Natural killer cell (primary cell): Measurements from ENCODE around the gene PLIN1. TPM values are rescaled to one million over a fixed set of nuclear protein-coding genes. Genes with fewer than 3 reads are reported as not detected.

ENCODE experiments used
- ATAC-seq, 3 donors: fragments of 150-1000 bp in 2 of 3; fragments of 200-7000 bp in 1 of 3; cut with Tn5 transposase; 1 replicate in 1 of 3; 2 replicates in 2 of 3; pipeline ENCODE4 v1.10.0; 2021; ENCODE audit warnings: mild to moderate bottlenecking in 2 of 3, moderate library complexity in 2 of 3
- DNase-seq, 2 donors: peaks; one replicate each; pipeline versions ENCODE4 v3.0.0 to v3.0.0-alpha.2; 2013 to 2021; ENCODE audit warnings: mixed read lengths in 1 of 2
- H3K27ac ChIP-seq: one replicate; pipeline ENCODE4 v1.5.1; 2013; ENCODE audit warnings: mild to moderate bottlenecking, low read length
- H3K27me3 ChIP-seq: one replicate; pipeline ENCODE4 v1.6.1; 2013; ENCODE audit warnings: low read length; ENCODE audit not compliant: control insufficient read depth, insufficient read depth
- H3K36me3 ChIP-seq: one replicate; pipeline ENCODE4 v1.6.1; 2013; ENCODE audit warnings: low read length; ENCODE audit not compliant: control insufficient read depth, insufficient read depth
- H3K4me1 ChIP-seq: one replicate; pipeline ENCODE4 v1.6.1; 2013; ENCODE audit warnings: low read length; ENCODE audit not compliant: control insufficient read depth, insufficient read depth
- H3K4me3 ChIP-seq: one replicate; pipeline ENCODE4 v1.5.1; 2013; ENCODE audit warnings: low read length
- H3K9me3 ChIP-seq: one replicate; pipeline ENCODE4 v1.6.1; 2013; ENCODE audit warnings: low read length; ENCODE audit not compliant: control insufficient read depth, insufficient read depth
- H3K27ac Mint-ChIP-seq, 2 donors: one replicate each; pipeline ENCODE4 v1.8.0; 2022; ENCODE audit warnings: mild to moderate bottlenecking in 2 of 2, mixed read lengths in 2 of 2, moderate library complexity in 1 of 2
- H3K27me3 Mint-ChIP-seq, 2 donors: one replicate each; pipeline ENCODE4 v1.8.0; 2022; ENCODE audit warnings: low read depth in 2 of 2, mixed read lengths in 2 of 2
- H3K36me3 Mint-ChIP-seq: one replicate; pipeline ENCODE4 v1.8.0; 2022; ENCODE audit warnings: mixed read lengths
- H3K4me1 Mint-ChIP-seq, 2 donors: one replicate each; pipeline ENCODE4 v1.8.0; 2022; ENCODE audit warnings: mixed read lengths in 2 of 2
- H3K4me3 Mint-ChIP-seq: one replicate; pipeline ENCODE4 v1.8.0; 2022; ENCODE audit warnings: mild to moderate bottlenecking, moderate library complexity, mixed read lengths
- H3K9me3 Mint-ChIP-seq, 2 donors: one replicate each; pipeline ENCODE4 v1.8.0; 2022; ENCODE audit warnings: mixed read lengths in 2 of 2
- CTCF ChIP-seq: fragments of 200-600 bp; IDR thresholded peaks from one replicate; pipeline ENCODE4 v1.8.0; 2022; ENCODE audit warnings: antibody characterized with exemption
- WGBS: methylation state at CpG from one replicate; pipeline ENCODE4 v1.1.7; 2013; ENCODE audit warnings: missing lambda C conversion rate; ENCODE audit not compliant: insufficient coverage; 5-methylcytosine and 5-hydroxymethylcytosine counted together
- intact Hi-C: fragments of 100-400 bp; cut with micrococcal nuclease; formaldehyde crosslinking; loops from one replicate; pipeline ENCODE4 v1.14.2; 2022
- total RNA-seq, 4 donors: library from RNA; stranded (reverse); fragments of 120-200 nt in 1 of 4; gene quantifications; one replicate each; pipeline versions ENCODE4 v1.2.3 to v1.2.4, GENCODE V29; 2013 to 2022

Gene PLIN1
- total RNA-seq, 3 donors from 2014 or later (not counting 1 experiment from before 2014, with no cell fraction given) = 0.40 to 0.75 (median 0.66) TPM

GRCh38 chr15:89666184-89666857 lies 12.8 kb downstream of the PLIN1 start:
- Histone ChIP-seq H3K4me1 (peaks cover 8% of the 10 kb centered on the region), H3K27ac (no peak overlapping the region), H3K36me3 (no peaks in the 10 kb centered on the region), H3K27me3 (peaks cover 2% of the 10 kb centered on the region), H3K4me3 (peak overlapping the region; percentile 10), H3K9me3 (no peaks in the 10 kb centered on the region)
- peak overlapping the region; percentile 49 for H3K4me3 Mint-ChIP-seq
- DNase-seq (no peak), ATAC-seq (no peak)
- no peaks in the 10 kb centered on the region for H3K36me3 Mint-ChIP-seq
- H3K27ac Mint-ChIP-seq = no peak overlapping the region
- intact Hi-C loops = no loop called here
- 97% methylated on average over 8 of the region's 8 CpGs for WGBS
- H3K4me1 Mint-ChIP-seq = peaks cover 0 to 7% of the 10 kb centered on the region in 2 donors
- TF ChIP-seq CTCF = no peak
- H3K27me3 Mint-ChIP-seq = peaks cover 0 to 9% of the 10 kb centered on the region in 2 donors
- H3K9me3 Mint-ChIP-seq = no peaks in the 10 kb centered on the region

- Histone ChIP-seq H3K36me3 (no peaks in the 10 kb centered on the region), H3K4me1 (peaks cover 8% of the 10 kb centered on the region), H3K27ac (no peak overlapping the region), H3K4me3 (peak overlapping the region; percentile 13), H3K9me3 (no peaks in the 10 kb centered on the region), H3K27me3 (peaks cover 2% of the 10 kb centered on the region)
- Mint-ChIP-seq H3K27ac (no peak overlapping the region), H3K36me3 (no peaks in the 10 kb centered on the region), H3K4me3 (peak overlapping the region; percentile 49), H3K27me3 (peaks cover 2 to 12% of the 10 kb centered on the region in 2 donors), H3K4me1 (peaks cover 0 to 7% of the 10 kb centered on the region in 2 donors), H3K9me3 (no peaks in the 10 kb centered on the region)
- DNase-seq (no peak), ATAC-seq (peak; percentile 54 to 86 (median 61))
- TF ChIP-seq CTCF = no peak
- whole genome bisulfite sequencing = 3% methylated on average over 72 of the region's 72 CpGs
- intact Hi-C loops = no loop called here
These were observed 13.6 kb downstream of the PLIN1 start for GRCh38 chr15:89665449-89666181.

- peaks cover 10 to 16% of the 10 kb centered on the region in 2 donors for H3K27me3 Mint-ChIP-seq
- Histone ChIP-seq H3K9me3 (no peaks in the 10 kb centered on the region), H3K4me1 (peaks cover 8% of the 10 kb centered on the region), H3K27ac (no peak overlapping the region), H3K27me3 (peaks cover 4% of the 10 kb centered on the region), H3K36me3 (no peaks in the 10 kb centered on the region), H3K4me3 (no peak overlapping the region)
- no peak for ATAC-seq
- TF ChIP-seq CTCF = no peak
- WGBS = 92% methylated on average over 11 of the region's 13 CpGs
- peaks cover 0 to 7% of the 10 kb centered on the region in 2 donors for H3K4me1 Mint-ChIP-seq
- H3K27ac Mint-ChIP-seq = no peak overlapping the region
- H3K36me3 Mint-ChIP-seq = no peaks in the 10 kb centered on the region
- DNase-seq = no peak
- intact Hi-C loops = no loop called here
- no peaks in the 10 kb centered on the region for H3K9me3 Mint-ChIP-seq
- peak overlapping the region; percentile 73 for H3K4me3 Mint-ChIP-seq
These were observed 14.5 kb downstream of the PLIN1 start for GRCh38 chr15:89664441-89665350.
